GM19351 (cell line): ENCODE measurements around the gene CCS.
"Not testable (repeated sequence)": the region's sequence is repeated elsewhere in the genome, so short reads cannot be mapped to it uniquely, and the experiment has no call there.

Source experiments
- ATAC-seq: cut with Tn5 transposase; IDR thresholded peaks from one replicate; pipeline ENCODE4 v1.9.1; 2021; ENCODE audit warnings: mild to moderate bottlenecking, moderate library complexity; ENCODE audit not compliant: unreplicated experiment

The CCS gene

GRCh38 chr11:66589996-66590675, 2.8 kb upstream of the CCS start:
- ATAC-seq = no peak

GRCh38 chr11:66591175-66591574, 1.8 kb upstream of the CCS start:
- no peak for ATAC-seq

GRCh38 chr11:66593303-66593635, 284 bp downstream of the CCS start:
- ATAC-seq = no peak

GRCh38 chr11:66593650-66594049, 665 bp downstream of the CCS start:
- ATAC-seq = no peak

GRCh38 chr11:66595245-66595904, 2.4 kb downstream of the CCS start:
- no peak for ATAC-seq

- ATAC-seq = no peak
These were observed 6.0 kb downstream of the CCS start for GRCh38 chr11:66598993-66599392.

- no peak for ATAC-seq
These were observed 7.2 kb downstream of the CCS start for GRCh38 chr11:66600219-66600618.

- no peak for ATAC-seq
These were observed 7.7 kb downstream of the CCS start for GRCh38 chr11:66600631-66601233.

- ATAC-seq = no peak
These were observed 10.1 kb downstream of the CCS start for GRCh38 chr11:66603072-66603471.

GRCh38 chr11:66604155-66604554, 11.2 kb downstream of the CCS start:
- no peak for ATAC-seq

GRCh38 chr11:66606608-66607007, 13.6 kb downstream of the CCS start:
- ATAC-seq = not testable (repeated sequence)

- ATAC-seq = no peak
These were observed 14.3 kb downstream of the CCS start for GRCh38 chr11:66607126-66607834.

- ATAC-seq = no peak
These were observed 17.0 kb downstream of the CCS start for GRCh38 chr11:66609721-66610617.

- ATAC-seq = no peak
These were observed 19.5 kb downstream of the CCS start for GRCh38 chr11:66612458-66612857.

GRCh38 chr11:66614073-66614472, 21.1 kb downstream of the CCS start:
- ATAC-seq = no peak

- ATAC-seq = peak; percentile 90
These were observed 23.6 kb downstream of the CCS start, which contains the start of gene RBM14 for GRCh38 chr11:66616379-66617154. Gene RBM14 (plus strand): TSS chr11:66616630. CDS start chr11:66616721, 91 bp downstream.

- ATAC-seq = no peak
These were observed 24.3 kb downstream of the CCS start for GRCh38 chr11:66617155-66617834.

- ATAC-seq = no peak
These were observed 26.1 kb downstream of the CCS start for GRCh38 chr11:66619080-66619554.

- no peak for ATAC-seq
These were observed 31.5 kb downstream of the CCS start for GRCh38 chr11:66624450-66624849.
